Stimulated activated CD8-positive, alpha-beta memory T cell treated with anti-CD3 and anti-CD28 coated beads, Interleukin-2, amount 100 ng/mL, for 1 hour (primary cell): ENCODE measurements around the gene GCA.

Experiments used
- DNase-seq, 2 donors: peaks; one replicate each; pipeline ENCODE4 v3.0.0-alpha.2; 2020; ENCODE audit warnings: low read depth in 2 of 2

GCA gene

GRCh38 chr2:162343824-162344616, at the start of gene GCA:
TSS of gene GCA (plus strand) at chr2:162344132. CDS start at chr2:162344249, 117 bp downstream.
- peak; percentile 93 to 94 for DNase-seq

- no peak for DNase-seq
Observed at GRCh38 chr2:162295009-162295408, 48.9 kb upstream of the GCA start.

DNA sequence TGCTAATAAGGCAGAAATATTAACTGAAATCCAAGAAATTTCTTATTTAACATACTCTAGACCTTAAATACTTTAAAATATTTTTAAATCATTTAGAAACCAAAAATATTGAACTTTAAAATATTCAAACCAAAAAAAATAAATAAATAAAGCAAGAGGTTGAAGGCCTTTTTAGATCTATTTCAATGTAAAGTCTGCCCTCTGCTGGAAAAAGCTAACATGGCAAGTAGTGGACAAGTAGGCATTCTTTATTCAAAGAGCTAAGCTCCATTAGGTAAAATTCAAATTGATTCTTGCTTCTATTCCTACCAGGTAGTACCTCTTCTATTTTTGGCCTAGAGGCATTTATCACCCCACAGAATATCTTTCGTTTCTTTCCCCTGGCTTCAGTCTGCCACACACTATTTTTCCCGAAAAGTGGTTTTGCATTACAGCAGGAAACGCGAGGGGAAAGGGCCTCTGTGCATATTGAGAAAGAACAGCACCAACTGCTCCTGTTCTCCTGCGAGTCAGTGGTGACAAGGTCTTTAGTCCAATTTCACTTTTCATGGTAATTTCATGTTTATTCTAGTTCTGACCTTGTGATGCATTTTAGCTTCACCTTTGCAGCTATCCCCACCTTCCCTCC, 45.9 kb upstream of the GCA start:
- peak in 1 of 2 donors; percentile 14 for DNase-seq

GRCh38 chr2:162298669-162299335, 45.1 kb upstream of the GCA start:
- DNase-seq: no peak

- no peak for DNase-seq
Observed at GRCh38 chr2:162300266-162300665, 43.7 kb upstream of the GCA start.

DNA sequence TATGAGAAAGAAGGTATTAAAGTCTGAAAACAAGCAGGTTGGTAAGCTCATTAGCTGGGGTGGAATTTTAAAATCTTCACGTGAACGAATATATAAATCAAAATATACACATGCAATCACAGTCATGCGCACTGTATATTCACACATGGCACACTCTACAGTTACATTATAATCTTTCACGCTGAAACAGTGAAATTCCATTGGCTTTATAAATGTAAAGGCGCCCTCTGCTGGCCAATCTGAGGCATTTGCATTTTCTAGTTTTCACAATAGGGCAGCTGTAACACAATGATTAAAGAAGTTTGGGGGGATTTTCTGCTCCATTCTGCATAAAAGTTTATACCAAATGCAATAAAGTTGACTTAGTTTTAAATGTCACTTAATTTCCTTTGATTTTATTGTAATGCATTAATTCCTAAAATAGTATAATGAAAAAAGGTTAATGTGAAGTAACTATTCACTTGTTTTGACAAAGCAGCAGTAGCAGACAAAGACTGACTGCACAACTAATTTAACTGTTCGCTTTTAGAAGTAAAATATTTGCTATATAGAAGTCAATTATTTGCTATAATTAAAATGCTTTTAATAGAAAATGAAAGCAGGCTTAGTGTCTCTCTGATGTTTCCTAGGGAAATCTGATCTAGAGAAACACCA, 42.7 kb upstream of the GCA start:
- peak; percentile 11 to 37 for DNase-seq

- DNase-seq: no peak
Observed at GRCh38 chr2:162301877-162302276, 42.1 kb upstream of the GCA start.

GRCh38 chr2:162305901-162306300, 38.0 kb upstream of the GCA start:
- DNase-seq: no peak

DNA sequence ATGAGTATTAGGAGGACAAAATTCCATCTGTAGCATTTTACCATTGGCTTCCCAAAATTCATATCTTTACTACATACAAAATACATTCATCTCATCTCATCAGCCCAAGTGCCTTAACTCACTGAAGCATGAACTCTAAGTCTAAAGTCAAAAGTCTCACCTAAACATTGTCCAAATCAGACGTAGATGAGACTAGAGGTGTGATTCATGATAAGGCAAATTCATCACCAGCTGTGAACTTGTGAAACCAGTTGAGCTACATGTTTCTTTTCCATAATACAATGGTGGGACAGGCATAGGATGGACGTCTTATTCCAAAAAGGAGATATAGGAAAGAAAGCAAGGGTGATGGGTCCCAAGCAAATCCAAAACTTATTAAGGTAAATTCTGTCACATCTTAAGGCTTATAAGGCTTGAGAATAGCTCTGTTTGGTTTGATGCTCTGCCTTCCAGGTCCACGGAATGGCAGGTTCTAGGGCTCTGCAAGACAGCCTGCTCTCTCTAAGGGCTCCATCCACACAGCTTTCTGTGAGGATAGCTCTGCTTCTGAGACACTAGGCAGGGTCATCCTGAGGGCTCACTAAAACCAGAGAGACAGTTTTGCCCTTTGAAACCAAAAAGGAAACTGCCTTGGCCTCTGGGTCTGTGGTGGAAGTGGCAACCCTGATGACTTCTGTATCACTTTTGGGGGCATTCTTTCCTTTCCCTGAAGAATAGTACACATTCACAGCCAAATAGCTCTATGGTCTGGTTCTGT, 35.0 kb upstream of the GCA start:
- no peak for DNase-seq

DNA sequence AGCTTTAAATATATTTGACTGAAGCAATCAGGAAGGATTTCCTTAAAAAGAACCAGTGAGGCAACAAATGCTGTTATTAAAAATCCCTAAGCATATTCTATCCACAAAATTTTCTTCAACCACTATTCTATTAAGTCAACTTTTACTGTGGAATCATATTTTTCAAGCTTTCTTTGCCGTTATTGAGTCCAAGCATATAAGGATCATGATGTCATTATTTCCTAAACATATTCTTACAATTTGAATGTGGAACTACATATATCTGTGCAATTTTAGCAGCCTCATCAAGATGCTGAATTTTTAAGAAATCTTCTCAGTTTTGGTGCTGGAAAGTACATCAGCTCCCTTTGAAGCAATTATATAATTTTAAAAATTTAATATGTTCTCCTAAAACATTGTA, 31.1 kb upstream of the GCA start:
- DNase-seq: no peak

DNA sequence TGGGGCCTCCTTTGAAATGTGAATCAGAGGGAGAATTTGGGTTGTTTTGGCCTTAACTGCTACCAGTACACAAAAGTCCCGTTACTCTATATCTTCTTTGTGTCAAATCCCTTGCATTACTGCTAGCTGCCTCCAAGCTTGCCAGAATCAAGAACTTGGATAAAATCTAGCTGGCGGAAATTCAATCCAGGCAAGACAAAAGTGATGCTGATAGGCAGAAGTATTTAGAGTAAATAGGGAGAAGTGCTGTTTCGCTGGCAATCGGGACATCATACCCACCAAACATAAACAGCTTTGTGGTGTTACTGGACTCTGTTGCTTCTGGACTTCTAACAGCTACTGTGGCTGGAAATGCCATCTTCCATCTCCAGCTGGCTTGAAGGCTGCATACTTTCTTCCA, 28.0 kb upstream of the GCA start:
- DNase-seq: no peak

GRCh38 chr2:162316590-162316989, 27.3 kb upstream of the GCA start:
- DNase-seq: no peak

DNA sequence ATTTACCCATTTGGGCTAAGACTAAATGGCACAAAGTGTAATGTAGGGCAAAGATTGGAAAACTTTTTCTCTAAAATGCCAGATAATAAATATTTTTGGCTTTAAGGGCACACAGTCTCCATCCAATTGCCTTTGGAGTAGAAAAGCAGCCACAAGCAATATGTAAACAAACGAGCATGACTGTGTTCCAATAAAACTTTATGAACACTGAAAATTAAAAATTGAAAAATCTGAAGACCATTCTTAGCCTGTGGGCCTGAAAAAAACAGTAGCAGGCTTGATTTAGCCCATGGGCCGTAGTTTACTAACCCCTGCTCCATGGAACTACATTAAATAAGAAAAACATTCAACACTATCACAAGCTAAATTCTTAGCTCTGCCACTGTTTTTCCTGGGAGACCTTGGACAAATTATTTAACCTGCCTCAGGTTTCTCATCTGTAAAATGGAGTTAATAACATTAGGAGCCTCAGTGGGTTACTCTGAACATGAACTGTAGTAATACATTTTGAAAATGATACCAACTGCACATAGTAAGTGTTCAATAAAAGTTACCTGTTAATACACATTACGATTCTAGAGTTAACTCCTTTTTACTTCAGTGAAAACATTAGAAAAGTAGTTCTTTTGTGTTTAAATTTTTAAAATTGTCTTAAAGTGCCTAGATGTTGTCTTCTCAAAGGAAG, 26.7 kb upstream of the GCA start:
- DNase-seq: no peak

DNA sequence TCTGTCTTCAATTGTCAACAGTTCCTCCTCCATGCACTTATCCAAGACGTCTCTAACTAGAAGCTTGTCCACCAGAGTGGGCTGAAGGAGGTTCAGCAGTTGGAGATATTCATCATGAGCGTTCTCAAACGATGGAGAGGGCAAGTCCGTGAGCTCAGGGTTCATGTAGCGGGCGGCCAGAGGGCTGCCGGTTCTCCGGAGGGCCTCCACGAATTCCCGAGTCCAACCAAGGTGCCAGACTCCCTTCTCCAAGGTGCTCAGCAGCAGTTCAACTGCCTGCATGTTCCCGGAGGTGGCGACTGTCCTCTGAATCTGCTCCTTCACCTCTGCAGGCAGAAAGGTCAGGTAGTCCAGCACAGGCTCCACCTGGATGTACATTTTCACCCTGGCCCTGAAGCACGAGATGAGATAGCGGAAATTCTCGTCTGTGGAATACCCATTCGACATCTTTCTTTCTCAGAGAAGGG, 26.0 kb upstream of the GCA start:
- DNase-seq: no peak

- peak; percentile 36 to 48 for DNase-seq
Observed at GRCh38 chr2:162318328-162319180, 25.4 kb upstream of the GCA start, which contains the start of gene IFIH1. TSS of gene IFIH1 (minus strand) at chr2:162318684. CDS start at chr2:162318307, 377 bp downstream.

DNA sequence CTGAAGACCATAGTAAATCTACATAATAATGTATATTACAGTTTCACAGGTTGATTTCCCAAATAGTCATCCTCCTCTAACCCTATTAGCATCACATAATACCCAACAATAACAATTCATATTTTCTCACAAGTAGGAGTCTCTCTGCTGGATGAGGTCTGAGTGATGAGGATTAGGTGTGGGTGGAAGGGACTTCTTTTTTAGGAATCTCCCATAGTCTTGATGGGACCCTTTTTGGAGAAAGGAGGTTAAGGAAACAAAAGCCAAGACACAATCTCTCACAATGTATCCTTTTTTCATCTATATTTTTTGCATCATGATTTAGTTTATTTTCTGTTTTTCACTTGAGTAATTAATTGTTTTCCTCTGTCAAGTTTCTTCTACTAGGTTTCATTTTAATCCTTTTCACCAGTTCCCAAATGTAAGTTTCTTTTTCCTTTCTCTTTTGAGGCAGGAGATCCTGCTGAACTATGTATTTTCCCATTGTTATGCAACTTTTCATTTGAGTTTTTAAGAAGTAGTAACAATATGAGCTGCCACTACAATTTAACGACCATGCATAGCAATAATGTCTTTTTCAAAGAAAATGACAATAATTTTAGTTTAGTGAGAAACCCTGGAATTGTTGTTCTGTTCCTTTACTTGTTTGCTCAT, 22.9 kb upstream of the GCA start:
- no peak for DNase-seq

DNA sequence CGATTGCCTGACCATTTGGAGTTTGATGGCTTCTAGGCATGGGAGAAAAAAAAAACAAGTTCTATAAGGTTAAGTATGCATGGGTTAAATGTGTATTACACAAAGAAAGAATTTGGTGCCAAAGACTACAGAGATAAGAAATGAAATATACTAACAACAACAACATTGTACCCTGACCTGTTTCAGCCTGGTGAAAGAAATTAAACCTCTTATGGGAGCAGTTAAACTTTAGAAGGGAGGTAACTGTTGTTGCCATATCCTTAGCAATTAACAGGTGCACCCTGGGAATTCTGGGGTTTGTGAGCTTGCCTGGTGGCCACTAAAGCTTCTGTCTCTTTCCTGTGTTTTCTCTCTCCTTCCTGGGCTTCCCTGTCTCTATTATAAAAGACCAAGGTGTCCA, 19.0 kb upstream of the GCA start:
- DNase-seq: no peak

DNA sequence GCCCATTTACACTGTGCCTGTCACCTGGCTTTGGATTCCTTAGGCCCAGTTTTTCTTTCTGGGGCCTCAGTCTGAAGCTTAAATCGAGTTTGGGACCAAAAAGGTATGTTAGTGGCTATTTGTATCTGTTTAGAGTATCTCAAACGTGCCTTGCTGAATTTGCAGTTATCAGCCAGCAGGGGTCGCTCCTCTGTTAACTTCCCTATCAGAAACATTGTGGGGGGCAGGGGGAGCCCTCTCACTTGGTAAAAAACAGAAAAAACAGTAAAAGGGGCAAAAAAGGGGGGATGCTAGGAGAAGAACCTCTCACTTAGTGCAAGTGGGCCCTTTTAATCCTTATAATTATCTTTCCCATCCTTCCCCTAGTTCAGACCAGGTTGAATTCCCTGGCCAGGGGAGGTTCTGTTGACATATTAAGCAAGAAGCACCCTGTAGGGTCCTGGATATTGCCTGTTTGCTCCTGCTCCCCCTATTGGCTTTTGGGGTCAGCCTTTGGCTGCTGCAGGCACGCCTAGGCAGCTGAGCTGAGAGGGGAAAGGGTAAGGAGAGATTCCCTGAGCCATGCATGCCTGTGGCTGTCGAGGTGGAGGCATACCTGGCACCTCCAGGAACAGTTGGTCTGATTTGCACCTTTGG, 16.7 kb upstream of the GCA start:
- no peak for DNase-seq

- DNase-seq: no peak
Observed at GRCh38 chr2:162327806-162328205, 16.1 kb upstream of the GCA start.
